ENCODE results near the gene DPF1. TPM values are rescaled to one million over a fixed set of nuclear protein-coding genes. Genes with fewer than 3 reads are reported as not detected.

The DPF1 gene
- total RNA-seq, 2 donors from 2014 or later: not detected

GRCh38 chr19:38208571-38208970 lies 15.5 kb downstream of the DPF1 start:
- peaks cover 0 to 4% of the 10 kb centered on the region in 2 donors for H3K27me3 ChIP-seq
- no peaks in the 10 kb centered on the region for H3K9me3 ChIP-seq
- ATAC-seq (no peak), DNase-seq (no peak)
- no peak overlapping the region for H3K4me3 ChIP-seq
- no peak for TF ChIP-seq POLR2A (IDR thresholded peaks at IDR 0.05)
- TF ChIP-seq, protein P1, sequence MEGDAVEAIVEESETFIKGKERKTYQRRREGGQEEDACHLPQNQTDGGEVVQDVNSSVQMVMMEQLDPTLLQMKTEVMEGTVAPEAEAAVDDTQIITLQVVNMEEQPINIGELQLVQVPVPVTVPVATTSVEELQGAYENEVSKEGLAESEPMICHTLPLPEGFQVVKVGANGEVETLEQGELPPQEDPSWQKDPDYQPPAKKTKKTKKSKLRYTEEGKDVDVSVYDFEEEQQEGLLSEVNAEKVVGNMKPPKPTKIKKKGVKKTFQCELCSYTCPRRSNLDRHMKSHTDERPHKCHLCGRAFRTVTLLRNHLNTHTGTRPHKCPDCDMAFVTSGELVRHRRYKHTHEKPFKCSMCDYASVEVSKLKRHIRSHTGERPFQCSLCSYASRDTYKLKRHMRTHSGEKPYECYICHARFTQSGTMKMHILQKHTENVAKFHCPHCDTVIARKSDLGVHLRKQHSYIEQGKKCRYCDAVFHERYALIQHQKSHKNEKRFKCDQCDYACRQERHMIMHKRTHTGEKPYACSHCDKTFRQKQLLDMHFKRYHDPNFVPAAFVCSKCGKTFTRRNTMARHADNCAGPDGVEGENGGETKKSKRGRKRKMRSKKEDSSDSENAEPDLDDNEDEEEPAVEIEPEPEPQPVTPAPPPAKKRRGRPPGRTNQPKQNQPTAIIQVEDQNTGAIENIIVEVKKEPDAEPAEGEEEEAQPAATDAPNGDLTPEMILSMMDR (IDR thresholded peaks at IDR 0.05): no peak
- peaks cover 4 to 6% of the 10 kb centered on the region in 2 donors for H3K36me3 ChIP-seq (replicated peaks in 1 of 2; ENCODE audit: insufficient read depth in 1 of 2, low read depth in 2 of 2)
- H3K4me1 ChIP-seq: no peaks in the 10 kb centered on the region
- H3K27ac ChIP-seq: no peak overlapping the region
- intact Hi-C loops (cut with DNase I): no loop called here
- 87 to 91% methylated on average over 3 of the region's 3 CpGs for WGBS, 2 donors

DNA sequence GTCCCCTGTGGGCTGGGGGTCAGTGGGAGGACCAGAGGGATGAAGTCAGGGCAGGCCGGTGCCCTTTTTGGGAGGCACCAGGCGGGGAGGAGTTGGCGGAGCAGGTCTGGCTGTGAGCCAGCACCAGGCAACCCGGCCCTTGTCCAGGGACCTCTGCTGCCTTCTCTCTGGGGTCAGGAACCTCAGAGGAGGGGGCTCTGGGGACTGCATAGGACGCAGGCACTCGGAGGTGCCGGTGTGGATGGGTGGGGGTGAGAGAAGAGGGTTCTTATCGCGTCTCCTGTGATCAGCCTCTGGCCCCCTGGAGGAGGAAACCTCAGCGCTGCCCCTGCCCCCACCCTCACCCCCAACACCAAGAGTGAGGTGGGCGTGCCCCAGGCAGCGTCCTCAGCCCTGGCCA lies 16.5 kb downstream of the DPF1 start:
- intact Hi-C loops (cut with DNase I): no loop called here
- Histone ChIP-seq H3K36me3 (replicated peaks in 1 of 2; ENCODE audit: insufficient read depth in 1 of 2, low read depth in 2 of 2) (peaks cover 4 to 6% of the 10 kb centered on the region in 2 donors), H3K4me1 (no peaks in the 10 kb centered on the region), H3K4me3 (no peak overlapping the region), H3K9me3 (no peaks in the 10 kb centered on the region), H3K27ac (no peak overlapping the region), H3K27me3 (peaks cover 0 to 4% of the 10 kb centered on the region in 2 donors)
- 79 to 96% methylated on average over 7 to 12 of the region's 12 CpGs for WGBS, 2 donors
- DNase-seq (no peak), ATAC-seq (no peak)
- TF ChIP-seq POLR2A (IDR thresholded peaks at IDR 0.05): no peak
- TF ChIP-seq, protein P1 (IDR thresholded peaks at IDR 0.05): no peak

DNA sequence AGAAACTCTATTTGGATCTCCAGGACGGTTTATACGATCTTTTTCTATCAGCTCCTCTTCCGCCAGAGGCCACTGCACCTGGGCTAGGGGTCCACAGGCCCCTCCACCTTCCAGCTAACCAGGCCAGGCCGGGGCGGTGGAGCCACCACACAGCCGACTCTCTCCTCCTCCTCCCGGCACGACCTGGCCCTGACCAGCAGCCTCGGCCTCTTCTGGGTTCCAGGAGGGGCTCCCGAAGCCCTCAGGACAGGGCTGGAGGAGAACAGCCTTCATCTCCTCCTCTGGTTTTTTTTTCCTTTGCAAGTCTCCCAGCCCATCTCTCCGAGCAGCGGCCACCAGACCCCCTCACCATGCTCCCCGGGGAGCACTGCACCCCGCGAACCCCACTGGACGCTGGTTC lies 17.1 kb downstream of the DPF1 start:
- ATAC-seq (no peak), DNase-seq (no peak)
- WGBS, 2 donors: 89 to 94% methylated on average over 16 of the region's 16 CpGs
- H3K4me3 ChIP-seq: no peak overlapping the region
- H3K9me3 ChIP-seq: no peaks in the 10 kb centered on the region
- intact Hi-C loops (cut with DNase I): no loop called here
- peaks cover 0 to 4% of the 10 kb centered on the region in 2 donors for H3K27me3 ChIP-seq
- H3K4me1 ChIP-seq: no peaks in the 10 kb centered on the region
- no peak for TF ChIP-seq POLR2A (IDR thresholded peaks at IDR 0.05)
- TF ChIP-seq, protein P1 (IDR thresholded peaks at IDR 0.05): no peak
- no peak overlapping the region for H3K27ac ChIP-seq
- peaks cover 5 to 8% of the 10 kb centered on the region in 2 donors for H3K36me3 ChIP-seq (replicated peaks in 1 of 2; ENCODE audit: insufficient read depth in 1 of 2, low read depth in 2 of 2)

DNA sequence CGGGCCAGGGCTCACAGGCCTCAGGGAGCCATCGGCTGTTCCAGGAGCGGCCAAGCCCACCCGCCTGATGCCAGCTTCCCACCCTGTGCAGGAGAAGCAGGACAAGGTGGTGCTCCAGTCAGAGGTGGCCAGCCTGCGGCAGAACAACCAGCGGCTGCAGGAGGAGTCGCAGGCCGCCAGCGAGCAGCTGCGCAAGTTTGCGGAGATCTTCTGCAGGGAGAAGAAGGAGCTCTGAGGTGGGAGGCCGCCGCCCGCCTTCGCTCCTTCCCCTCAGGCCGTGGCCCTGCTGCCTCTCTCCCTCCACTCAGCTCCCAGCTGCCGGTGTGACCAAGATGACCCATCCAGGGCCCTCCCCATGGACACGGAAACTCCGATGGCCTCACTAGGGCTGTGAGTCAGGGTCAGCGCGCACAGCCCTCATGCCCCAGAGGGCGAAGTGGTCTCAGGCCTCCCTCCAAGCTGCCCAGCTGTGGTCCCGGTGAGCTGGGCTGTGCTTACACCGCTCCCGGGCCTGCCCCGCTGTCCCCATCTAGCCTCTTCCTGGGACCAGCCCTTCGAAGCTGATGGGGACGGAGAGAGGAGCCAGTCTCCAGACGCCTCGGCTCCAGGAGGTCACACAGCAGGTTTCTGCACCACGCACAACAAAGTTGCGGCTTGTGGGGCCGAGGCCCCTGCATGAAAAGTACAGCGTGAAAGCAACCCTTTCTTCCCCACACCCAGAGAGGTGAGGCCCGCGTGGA lies 17.8 kb downstream of the DPF1 start:
- ATAC-seq: no peak
- H3K27ac ChIP-seq: no peak overlapping the region
- 85 to 90% methylated on average over 13 to 35 of the region's 36 CpGs for WGBS, 2 donors
- no peak for TF ChIP-seq POLR2A (IDR thresholded peaks at IDR 0.05)
- TF ChIP-seq, protein P1 (IDR thresholded peaks at IDR 0.05): no peak
- H3K9me3 ChIP-seq: no peaks in the 10 kb centered on the region
- intact Hi-C loops (cut with DNase I): no loop called here
- H3K4me3 ChIP-seq: no peak overlapping the region
- H3K4me1 ChIP-seq: no peaks in the 10 kb centered on the region
- H3K27me3 ChIP-seq: peaks cover 0 to 2% of the 10 kb centered on the region in 2 donors
- DNase-seq: no peak
- peaks cover 6 to 10% of the 10 kb centered on the region in 2 donors for H3K36me3 ChIP-seq (replicated peaks in 1 of 2; ENCODE audit: insufficient read depth in 1 of 2, low read depth in 2 of 2)

GRCh38 chr19:38204728-38205127 lies 19.3 kb downstream of the DPF1 start:
- no peak for TF ChIP-seq POLR2A (IDR thresholded peaks at IDR 0.05)
- TF ChIP-seq, protein P1 (IDR thresholded peaks at IDR 0.05): no peak
- intact Hi-C loops (cut with DNase I): no loop called here
- no peaks in the 10 kb centered on the region for H3K4me1 ChIP-seq
- H3K4me3 ChIP-seq: no peak overlapping the region
- WGBS, 2 donors: 90 to 91% methylated on average over 8 of the region's 8 CpGs
- no peaks in the 10 kb centered on the region for H3K9me3 ChIP-seq
- DNase-seq (no peak), ATAC-seq (no peak)
- H3K36me3 ChIP-seq (replicated peaks in 1 of 2; ENCODE audit: insufficient read depth in 1 of 2, low read depth in 2 of 2): peaks cover 6 to 10% of the 10 kb centered on the region in 2 donors
- H3K27ac ChIP-seq: no peak overlapping the region
- H3K27me3 ChIP-seq: no peaks in the 10 kb centered on the region

Measured in body of pancreas (tissue), 4 donors.